SK-N-MC (cell line): Measurements from ENCODE around the gene CCDC30.

ENCODE experiments used
- DNase-seq: peaks from one replicate; pipeline ENCODE4 v3.0.0-alpha.2; 2011; ENCODE audit warnings: low read depth, low spot score
- H3K27ac ChIP-seq: fragments of 200-600 bp; sonication (generic); 2 replicates; pipeline ENCODE4 v1.5.1; 2016; ENCODE audit warnings: mixed run types
- H3K36me3 ChIP-seq: fragments of 200-600 bp; sonication (generic); 2 replicates; pipeline ENCODE4 v1.6.1; 2017; ENCODE audit warnings: antibody characterized with exemption, low read length, mixed read lengths; ENCODE audit not compliant: insufficient read depth
- H3K4me3 ChIP-seq: fragments of 200-600 bp; sonication (generic); 2 replicates; pipeline ENCODE4 v1.5.1; 2016
- H3K9ac ChIP-seq: fragments of 200-600 bp; sonication (generic); 2 replicates; pipeline ENCODE4 v1.8.0; 2017; ENCODE audit warnings: mixed run types, mixed read lengths; ENCODE audit not compliant: insufficient read length
- H3K9me3 ChIP-seq: fragments of 200-600 bp; sonication (generic); 2 replicates; pipeline ENCODE4 v1.6.1; 2017; ENCODE audit warnings: low read depth, mild to moderate bottlenecking, antibody characterized with exemption, low read length, moderate library complexity, mixed read lengths
- EZH2 ChIP-seq: fragments of 200-600 bp; sonication (generic); IDR thresholded peaks from one replicate; pipeline ENCODE4 v1.6.1; 2017; ENCODE audit warnings: antibody characterized with exemption
- FOXP2 ChIP-seq: optimal IDR thresholded peaks from 2 replicates; pipeline ENCODE3; 2011; ENCODE audit warnings: mild to moderate bottlenecking, moderate library complexity; ENCODE audit not compliant: insufficient read depth; ENCODE audit errors: extremely low read length, control extremely low read depth
- POLR2AphosphoS5 ChIP-seq: IDR thresholded peaks from 2 replicates; pipeline ENCODE4 v1.6.1; 2012; ENCODE audit warnings: mild to moderate bottlenecking, low read depth, low read length, borderline replicate concordance

CCDC30 gene

GRCh38 chr1:42529724-42530181 lies 66.7 kb downstream of the CCDC30 start:
- DNase-seq = no peak
- no peak overlapping the region for H3K4me3 ChIP-seq
- no peak overlapping the region for H3K9ac ChIP-seq
- H3K27ac ChIP-seq = no peak overlapping the region
- TF ChIP-seq POLR2AphosphoS5 = no peak
- no peak for TF ChIP-seq EZH2
- no peak for TF ChIP-seq FOXP2
- no peaks in the 10 kb centered on the region for H3K9me3 ChIP-seq
- H3K36me3 ChIP-seq = no peaks in the 10 kb centered on the region

- H3K9me3 ChIP-seq = no peaks in the 10 kb centered on the region
- no peak overlapping the region for H3K4me3 ChIP-seq
- H3K9ac ChIP-seq = no peak overlapping the region
- TF ChIP-seq POLR2AphosphoS5 = no peak
- H3K27ac ChIP-seq = no peak overlapping the region
- no peaks in the 10 kb centered on the region for H3K36me3 ChIP-seq
- DNase-seq = no peak
Measured at GRCh38 chr1:42531043-42531442, 68.0 kb downstream of the CCDC30 start.

GRCh38 chr1:42533101-42533863 lies 70.2 kb downstream of the CCDC30 start:
- Histone ChIP-seq H3K9me3 (no peaks in the 10 kb centered on the region), H3K9ac (no peak overlapping the region), H3K27ac (no peak overlapping the region), H3K4me3 (no peak overlapping the region), H3K36me3 (no peaks in the 10 kb centered on the region)
- no peak for TF ChIP-seq EZH2
- TF ChIP-seq POLR2AphosphoS5 = no peak
- TF ChIP-seq FOXP2 = no peak
- no peak for DNase-seq

GRCh38 chr1:42541104-42541503 lies 78.0 kb downstream of the CCDC30 start:
- H3K27ac ChIP-seq = no peak overlapping the region
- no peak for DNase-seq
- no peak for TF ChIP-seq POLR2AphosphoS5
- TF ChIP-seq EZH2 = no peak
- no peak for TF ChIP-seq FOXP2
- H3K4me3 ChIP-seq = no peak overlapping the region
- H3K9me3 ChIP-seq = no peaks in the 10 kb centered on the region
- no peaks in the 10 kb centered on the region for H3K36me3 ChIP-seq
- no peak overlapping the region for H3K9ac ChIP-seq

GRCh38 chr1:42551180-42551579 lies 88.1 kb downstream of the CCDC30 start:
- Histone ChIP-seq H3K36me3 (no peaks in the 10 kb centered on the region), H3K27ac (no peak overlapping the region), H3K4me3 (no peak overlapping the region), H3K9me3 (no peaks in the 10 kb centered on the region), H3K9ac (no peak overlapping the region)
- no peak for TF ChIP-seq POLR2AphosphoS5
- no peak for TF ChIP-seq EZH2
- TF ChIP-seq FOXP2 = no peak
- DNase-seq = no peak

- no peak overlapping the region for H3K4me3 ChIP-seq
- no peaks in the 10 kb centered on the region for H3K36me3 ChIP-seq
- H3K9ac ChIP-seq = no peak overlapping the region
- H3K27ac ChIP-seq = no peak overlapping the region
- TF ChIP-seq POLR2AphosphoS5 (no peak), FOXP2 (no peak), EZH2 (no peak)
- no peaks in the 10 kb centered on the region for H3K9me3 ChIP-seq
- DNase-seq = no peak
Measured at GRCh38 chr1:42551590-42551989, 88.5 kb downstream of the CCDC30 start.

GRCh38 chr1:42552636-42553035 lies 89.5 kb downstream of the CCDC30 start:
- Histone ChIP-seq H3K9me3 (no peaks in the 10 kb centered on the region), H3K36me3 (no peaks in the 10 kb centered on the region), H3K4me3 (no peak overlapping the region), H3K27ac (no peak overlapping the region), H3K9ac (no peak overlapping the region)
- no peak for TF ChIP-seq POLR2AphosphoS5
- DNase-seq = no peak

- H3K9ac ChIP-seq = no peak overlapping the region
- TF ChIP-seq POLR2AphosphoS5 = no peak
- no peak for TF ChIP-seq FOXP2
- TF ChIP-seq EZH2 = no peak
- H3K27ac ChIP-seq = no peak overlapping the region
- no peaks in the 10 kb centered on the region for H3K9me3 ChIP-seq
- no peaks in the 10 kb centered on the region for H3K36me3 ChIP-seq
- no peak overlapping the region for H3K4me3 ChIP-seq
- no peak for DNase-seq
Measured at GRCh38 chr1:42557230-42557851, 94.3 kb downstream of the CCDC30 start.
